Smooth muscle cell (in vitro differentiated cells): Measurements from ENCODE around the gene NT5C1A. TPM values are rescaled to one million over a fixed set of nuclear protein-coding genes. Genes with fewer than 3 reads are reported as not detected.

Source experiments
- DNase-seq: peaks from one replicate; lab custom pipeline; 2025; ENCODE audit not compliant: unreplicated experiment; lab: John Stamatoyannopoulos, UW
- H2AFZ ChIP-seq: fragments of 200-600 bp; sonication (generic); 2 replicates; pipeline ENCODE4 v1.6.0; 2016; ENCODE audit warnings: antibody characterized with exemption, low read depth, mild to moderate bottlenecking
- H3F3A ChIP-seq: fragments of 200-600 bp; sonication (generic); 2 replicates; pipeline ENCODE4 v1.6.0; 2017; ENCODE audit warnings: antibody characterized with exemption, low read depth
- H3K27ac ChIP-seq: fragments of 200-600 bp; sonication (generic); 2 replicates; pipeline ENCODE4 v1.5.1; 2016; ENCODE audit warnings: low read depth, mild to moderate bottlenecking
- H3K27me3 ChIP-seq: fragments of 200-600 bp; sonication (generic); 2 replicates; pipeline ENCODE4 v1.6.1; 2016; ENCODE audit warnings: low read depth, mild to moderate bottlenecking
- H3K36me3 ChIP-seq: fragments of 200-600 bp; sonication (generic); 2 replicates; pipeline ENCODE4 v1.5.1; 2016; ENCODE audit warnings: low read depth
- H3K4me1 ChIP-seq: fragments of 200-600 bp; sonication (generic); 2 replicates; pipeline ENCODE4 v1.5.1; 2016; ENCODE audit warnings: low read depth
- H3K4me2 ChIP-seq: fragments of 200-600 bp; sonication (generic); 2 replicates; pipeline ENCODE4 v1.6.0; 2016; ENCODE audit warnings: mild to moderate bottlenecking
- H3K4me3 ChIP-seq: fragments of 200-600 bp; sonication (generic); 2 replicates; pipeline ENCODE4 v1.5.1; 2016; ENCODE audit warnings: mild to moderate bottlenecking
- H3K79me2 ChIP-seq: fragments of 200-600 bp; sonication (generic); 2 replicates; pipeline ENCODE4 v1.6.0; 2016; ENCODE audit warnings: low read depth, mild to moderate bottlenecking
- H3K9ac ChIP-seq: fragments of 200-600 bp; sonication (generic); 2 replicates; pipeline ENCODE4 v1.6.0; 2016; ENCODE audit warnings: low read depth
- H3K9me3 ChIP-seq: fragments of 200-600 bp; sonication (generic); replicated peaks from 2 replicates; pipeline ENCODE4 v1.5.1; 2016; ENCODE audit warnings: low read depth
- H4K20me1 ChIP-seq: fragments of 200-600 bp; sonication (generic); 2 replicates; pipeline ENCODE4 v1.6.0; 2016; ENCODE audit warnings: low read depth
- WGBS: methylation state at CpG from one replicate; pipeline ENCODE4 v1.1.7; 2016; ENCODE audit warnings: low lambda C conversion rate; 5-methylcytosine and 5-hydroxymethylcytosine counted together
- polyA plus RNA-seq: library from polyadenylated mRNA; unstranded; fragments of >200 nt; fragmentation: Nextera tagmentation; extraction: Ambion mirVana; gene quantifications from 2 replicates; pipeline ENCODE4 v1.2.1, GENCODE V29; 2016
- total RNA-seq: library from RNA; depleted of rRNA; stranded (reverse); fragments of >200 nt; gene quantifications from 2 replicates; pipeline ENCODE4 v1.2.3, GENCODE V29; 2014
- TF ChIP-seq, protein P1 (sequence below): fragments of 200-600 bp; sonication (generic); IDR thresholded peaks from 2 replicates; pipeline ENCODE4 v1.5.1; 2017; ENCODE audit warnings: borderline replicate concordance, mild to moderate bottlenecking, antibody characterized with exemption; ENCODE audit not compliant: insufficient read depth, poor library complexity, severe bottlenecking

NT5C1A gene
- total and polyA plus RNA-seq, 2 experiments from 2014 or later: not detected

DNA sequence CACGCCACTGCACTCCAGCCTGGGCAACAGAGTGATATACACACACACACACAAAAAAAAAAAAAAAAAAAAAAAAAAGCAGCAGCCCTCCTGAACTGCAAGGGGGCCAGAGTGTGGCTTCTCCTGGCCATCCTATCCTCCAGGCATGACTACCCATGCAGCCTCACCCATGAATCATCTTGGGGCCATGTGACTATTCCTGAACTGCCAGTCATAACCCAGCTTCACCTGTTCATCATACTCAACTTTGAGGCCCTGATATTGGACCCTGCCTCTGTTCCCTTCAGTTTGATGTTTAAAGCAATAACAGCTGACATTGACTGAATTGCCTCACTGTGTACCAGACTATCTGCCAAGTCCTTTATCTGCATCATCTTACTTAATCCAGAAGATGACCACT, 22.1 kb upstream of the NT5C1A start:
- no peaks in the 10 kb centered on the region for H3K79me2 ChIP-seq
- H3F3A ChIP-seq: no peaks in the 10 kb centered on the region
- no peak overlapping the region for H3K27ac ChIP-seq
- H3K36me3 ChIP-seq: no peaks in the 10 kb centered on the region
- peaks cover 7% of the 10 kb centered on the region for H3K4me1 ChIP-seq
- 75% methylated on average over 1 of the region's 1 CpG for WGBS
- TF ChIP-seq, protein P1, sequence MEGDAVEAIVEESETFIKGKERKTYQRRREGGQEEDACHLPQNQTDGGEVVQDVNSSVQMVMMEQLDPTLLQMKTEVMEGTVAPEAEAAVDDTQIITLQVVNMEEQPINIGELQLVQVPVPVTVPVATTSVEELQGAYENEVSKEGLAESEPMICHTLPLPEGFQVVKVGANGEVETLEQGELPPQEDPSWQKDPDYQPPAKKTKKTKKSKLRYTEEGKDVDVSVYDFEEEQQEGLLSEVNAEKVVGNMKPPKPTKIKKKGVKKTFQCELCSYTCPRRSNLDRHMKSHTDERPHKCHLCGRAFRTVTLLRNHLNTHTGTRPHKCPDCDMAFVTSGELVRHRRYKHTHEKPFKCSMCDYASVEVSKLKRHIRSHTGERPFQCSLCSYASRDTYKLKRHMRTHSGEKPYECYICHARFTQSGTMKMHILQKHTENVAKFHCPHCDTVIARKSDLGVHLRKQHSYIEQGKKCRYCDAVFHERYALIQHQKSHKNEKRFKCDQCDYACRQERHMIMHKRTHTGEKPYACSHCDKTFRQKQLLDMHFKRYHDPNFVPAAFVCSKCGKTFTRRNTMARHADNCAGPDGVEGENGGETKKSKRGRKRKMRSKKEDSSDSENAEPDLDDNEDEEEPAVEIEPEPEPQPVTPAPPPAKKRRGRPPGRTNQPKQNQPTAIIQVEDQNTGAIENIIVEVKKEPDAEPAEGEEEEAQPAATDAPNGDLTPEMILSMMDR: no peak
- H3K27me3 ChIP-seq: peaks cover 99% of the 10 kb centered on the region
- no peak overlapping the region for H2AFZ ChIP-seq
- DNase-seq: no peak
- H3K9me3 ChIP-seq: no peaks in the 10 kb centered on the region
- no peak overlapping the region for H3K4me3 ChIP-seq
- H3K9ac ChIP-seq: no peak overlapping the region
- no peaks in the 10 kb centered on the region for H4K20me1 ChIP-seq
- H3K4me2 ChIP-seq: no peak overlapping the region

DNA sequence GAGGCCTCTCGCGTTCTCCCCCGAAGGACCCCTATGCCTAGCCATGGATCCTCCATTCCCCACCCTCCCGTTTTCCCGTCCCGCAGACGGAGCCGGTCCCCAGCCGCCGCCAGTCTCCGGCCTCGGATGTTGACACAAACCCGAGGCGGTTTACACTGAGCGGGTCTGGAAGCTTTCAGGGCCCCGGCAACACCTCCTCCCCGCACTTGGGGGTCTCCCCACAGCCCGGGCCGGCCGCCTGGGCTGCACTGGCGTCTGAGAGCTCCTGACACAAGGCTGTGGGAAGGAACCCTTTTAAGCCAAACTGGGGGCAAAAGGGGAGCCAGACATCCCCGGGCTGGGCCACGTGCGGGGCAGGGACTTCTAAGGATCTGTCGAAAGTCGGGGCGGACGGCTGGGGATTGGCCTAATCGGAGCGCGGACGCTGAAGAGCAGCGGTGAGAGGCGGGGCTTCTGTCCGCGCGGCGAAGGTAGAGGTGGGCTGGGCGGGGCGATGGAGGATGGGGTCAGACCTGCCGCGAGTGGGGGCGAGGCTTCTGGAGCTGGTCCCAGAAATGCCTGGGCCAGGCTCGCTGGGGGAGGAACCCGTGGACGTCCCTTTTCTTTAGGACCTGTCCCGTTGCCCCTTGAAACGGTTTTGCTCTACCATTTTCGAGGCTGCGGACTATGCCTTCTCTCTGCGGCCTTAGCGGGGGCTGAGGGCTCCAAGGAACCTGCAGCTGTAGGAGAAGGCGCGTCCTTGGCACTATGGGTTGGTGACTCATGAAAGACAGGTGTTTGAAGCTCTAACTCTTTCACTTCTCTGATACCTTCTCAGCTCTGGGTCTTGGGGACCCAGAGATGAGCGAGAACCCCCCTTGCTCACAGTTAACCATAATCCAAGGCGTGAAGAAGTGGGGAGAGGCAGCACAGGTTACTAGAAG, 20.5 kb upstream of the NT5C1A start:
- H3K4me2 ChIP-seq: peak overlapping the region; percentile 83
- 17% methylated on average over 45 of the region's 56 CpGs for WGBS
- peaks cover 7% of the 10 kb centered on the region for H3K4me1 ChIP-seq
- H3F3A ChIP-seq: no peaks in the 10 kb centered on the region
- H3K79me2 ChIP-seq: no peaks in the 10 kb centered on the region
- H3K9ac ChIP-seq: no peak overlapping the region
- no peaks in the 10 kb centered on the region for H3K9me3 ChIP-seq
- no peak overlapping the region for H3K27ac ChIP-seq
- H3K36me3 ChIP-seq: no peaks in the 10 kb centered on the region
- no peak overlapping the region for H2AFZ ChIP-seq
- H4K20me1 ChIP-seq: no peaks in the 10 kb centered on the region
- H3K27me3 ChIP-seq: peaks cover 99% of the 10 kb centered on the region
- TF ChIP-seq, protein P1: no peak
- no peak for DNase-seq
- peak overlapping the region; percentile 46 for H3K4me3 ChIP-seq

DNA sequence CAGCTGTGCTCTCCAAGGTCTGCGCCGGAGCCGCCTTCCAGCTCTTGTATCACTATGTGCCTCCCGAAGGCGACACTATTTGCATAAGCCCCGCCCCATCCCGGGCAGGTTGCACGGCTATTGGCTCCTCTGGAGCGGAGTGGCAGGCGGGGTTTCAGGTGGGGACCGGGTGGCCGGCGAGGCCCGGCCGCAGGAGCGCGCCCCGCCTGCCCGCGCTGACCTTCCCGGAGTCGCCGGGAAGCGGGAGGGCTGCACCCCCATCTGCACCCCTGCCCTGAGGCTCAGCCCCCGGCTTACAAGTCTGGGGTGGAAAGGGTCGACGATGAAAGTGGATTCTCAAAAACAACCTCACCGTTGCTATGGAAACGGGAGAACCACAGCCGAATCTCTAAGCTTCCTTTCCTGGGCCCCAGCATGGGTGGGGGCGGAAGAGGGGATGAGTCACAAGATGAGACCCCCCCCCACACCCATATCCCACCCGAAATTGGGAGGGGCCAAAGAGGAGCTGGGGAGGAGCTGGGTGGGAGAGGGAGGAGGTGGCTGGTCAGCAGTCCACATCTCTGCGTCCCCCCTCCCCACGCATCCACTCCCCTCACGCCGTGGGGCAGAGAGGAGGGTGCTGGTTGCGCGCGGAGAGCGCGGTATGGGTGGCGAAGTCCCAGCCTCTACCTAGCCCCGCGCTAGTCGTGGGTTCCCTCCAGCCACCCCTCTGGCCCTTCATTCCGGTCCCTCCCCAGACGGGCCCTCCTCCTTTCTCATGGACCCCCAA, 19.7 kb upstream of the NT5C1A start, which contains the start of gene HPCAL4:
Gene HPCAL4, minus strand, starts transcription at position 51 of the 769 bp plus-strand sequence. CDS start 6,830 bp downstream, outside the sequence.
- Histone ChIP-seq H3K4me3 (peak within 1 kb of the TSS; percentile 46), H3K27me3 (peaks cover 99% of the 10 kb centered on the region), H3K9ac (no peak within 1 kb of the TSS), H2AFZ (no peak within 1 kb of the TSS), H3F3A (no peaks in the 10 kb centered on the region), H3K4me1 (peaks cover 7% of the 10 kb centered on the region), H4K20me1 (no peaks in the 10 kb centered on the region), H3K4me2 (peak within 1 kb of the TSS; percentile 83), H3K36me3 (no peaks in the 10 kb centered on the region), H3K27ac (no peak within 1 kb of the TSS), H3K79me2 (no peaks in the 10 kb centered on the region), H3K9me3 (no peaks in the 10 kb centered on the region)
- WGBS: 6% methylated on average over 41 of the region's 47 CpGs
- DNase-seq: peak; percentile 47
- TF ChIP-seq, protein P1: no peak
